T-helper 2 cell (primary cell): Measurements from ENCODE around the gene NME7.
"Not testable (repeated sequence)": the region's sequence is repeated elsewhere in the genome, so short reads cannot be mapped to it uniquely, and the experiment has no call there.

Source experiments
- DNase-seq, 5 experiments: peaks; one replicate each; pipeline versions ENCODE4 v3.0.0 to v3.0.0-alpha.2; 2012 to 2022

NME7 gene

GRCh38 chr1:169212088-169212487, 155.5 kb downstream of the NME7 start:
- no peak for DNase-seq

GRCh38 chr1:169207797-169208520, 159.6 kb downstream of the NME7 start:
- DNase-seq: no peak

DNA sequence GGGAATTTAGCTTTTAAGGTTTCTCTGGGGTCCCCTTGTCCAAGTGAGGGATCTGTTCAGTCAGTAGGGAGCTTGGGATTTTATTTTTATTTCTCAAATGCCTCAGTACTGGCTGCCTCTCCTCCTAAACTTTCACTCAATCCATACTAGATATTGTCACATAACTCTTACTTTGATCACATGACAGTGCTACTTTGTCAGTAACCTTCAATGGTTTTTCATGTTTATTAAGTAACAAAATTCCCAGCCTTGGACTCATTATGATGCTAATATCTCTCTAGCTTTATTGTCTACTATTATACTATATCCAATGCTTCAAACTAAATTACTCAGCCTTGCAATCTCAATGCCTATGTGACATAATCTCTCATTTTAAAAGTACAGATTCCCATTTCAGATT, 163.4 kb downstream of the NME7 start:
- DNase-seq: no peak

GRCh38 chr1:169202791-169203665, 164.6 kb downstream of the NME7 start:
- DNase-seq: no peak

DNA sequence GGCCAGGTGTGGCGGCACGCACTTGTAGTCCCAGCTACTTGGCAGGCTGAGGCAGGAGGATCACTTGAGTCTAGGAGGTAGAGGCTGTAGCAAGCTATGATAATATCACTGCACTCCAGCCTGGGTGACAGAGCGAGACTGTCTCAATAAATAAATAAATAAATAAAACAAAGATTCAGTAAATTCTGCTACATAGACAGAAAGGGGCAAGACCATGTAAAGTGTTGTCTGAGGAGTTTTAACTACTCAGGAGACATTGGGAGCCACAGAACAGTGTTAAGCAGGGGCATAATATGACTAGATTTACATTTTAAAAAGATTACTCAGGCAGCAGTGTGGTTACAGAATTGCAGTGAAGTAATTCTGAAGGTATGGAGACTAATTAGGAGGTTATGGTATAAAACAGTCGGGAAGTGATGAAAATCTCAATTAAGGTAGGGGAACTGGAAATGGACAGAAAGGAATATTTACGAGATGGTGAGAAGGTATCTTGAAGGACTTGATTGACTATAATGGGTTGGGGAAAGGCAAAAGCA, 166.4 kb downstream of the NME7 start:
- no peak for DNase-seq

GRCh38 chr1:169200319-169200718, 167.3 kb downstream of the NME7 start:
- no peak for DNase-seq

DNA sequence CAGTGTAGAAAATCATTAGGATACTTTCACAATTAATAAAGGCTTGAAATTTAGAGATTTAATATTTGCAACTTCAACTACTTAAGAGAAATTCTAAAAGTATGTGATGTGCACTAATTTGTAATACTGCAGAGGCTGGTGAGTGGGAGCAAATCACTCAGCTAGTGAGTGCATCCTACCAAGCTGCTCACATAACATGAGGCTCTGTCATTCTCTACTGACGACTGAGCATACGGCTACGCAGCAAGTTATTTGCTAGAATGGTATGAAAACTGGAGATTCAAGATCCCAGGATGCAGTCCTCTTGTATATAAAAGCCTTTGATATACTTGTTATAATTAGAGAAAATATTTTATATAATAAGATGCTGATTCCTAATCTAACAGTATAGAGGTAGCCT, 171.0 kb downstream of the NME7 start:
- no peak for DNase-seq

GRCh38 chr1:169196161-169196560, 171.4 kb downstream of the NME7 start:
- DNase-seq: no peak

- DNase-seq: no peak
These were observed 174.3 kb downstream of the NME7 start for GRCh38 chr1:169193191-169193850.

GRCh38 chr1:169186106-169186505, 181.5 kb downstream of the NME7 start:
- DNase-seq: no peak

DNA sequence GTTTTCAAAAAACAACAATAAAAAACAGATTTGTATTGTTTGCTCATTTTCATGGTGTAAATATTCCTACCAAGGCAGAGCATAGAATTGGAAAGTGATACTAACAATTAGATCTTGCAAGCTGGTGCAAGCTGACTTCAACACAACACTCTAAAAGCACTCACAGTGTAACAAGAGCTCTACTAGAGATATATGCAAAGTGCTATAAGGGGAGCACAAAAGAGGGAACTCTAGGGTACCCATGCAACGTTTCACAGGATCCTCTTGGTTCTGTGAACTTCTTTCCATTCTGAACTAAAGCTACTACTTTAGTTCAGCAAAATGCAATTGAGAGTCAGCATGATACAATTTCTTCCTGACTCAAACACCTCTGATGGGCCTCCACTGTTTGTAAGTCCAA, 182.8 kb downstream of the NME7 start:
- no peak for DNase-seq

- DNase-seq: no peak
These were observed 187.4 kb downstream of the NME7 start for GRCh38 chr1:169180174-169180573.

- DNase-seq: not testable (repeated sequence)
These were observed 188.2 kb downstream of the NME7 start for GRCh38 chr1:169179431-169179830.

DNA sequence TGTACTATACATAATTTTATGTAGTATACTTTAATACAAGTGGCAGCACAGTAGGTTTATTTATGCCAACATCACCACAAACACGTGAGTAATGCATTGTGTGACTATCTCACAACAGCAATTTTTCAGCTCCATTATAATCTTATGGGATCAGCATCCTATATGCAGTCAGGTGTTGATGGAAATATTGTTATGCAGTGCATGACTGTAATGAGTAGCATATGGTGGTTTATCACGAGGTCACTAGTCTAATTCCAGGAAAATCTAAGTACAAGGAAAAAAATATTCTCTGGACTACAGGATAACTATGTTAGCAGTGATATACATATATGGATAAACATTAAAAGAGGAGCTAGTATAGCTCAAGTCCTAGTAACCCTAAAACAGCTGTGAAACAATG, 192.1 kb downstream of the NME7 start:
- DNase-seq: no peak

DNA sequence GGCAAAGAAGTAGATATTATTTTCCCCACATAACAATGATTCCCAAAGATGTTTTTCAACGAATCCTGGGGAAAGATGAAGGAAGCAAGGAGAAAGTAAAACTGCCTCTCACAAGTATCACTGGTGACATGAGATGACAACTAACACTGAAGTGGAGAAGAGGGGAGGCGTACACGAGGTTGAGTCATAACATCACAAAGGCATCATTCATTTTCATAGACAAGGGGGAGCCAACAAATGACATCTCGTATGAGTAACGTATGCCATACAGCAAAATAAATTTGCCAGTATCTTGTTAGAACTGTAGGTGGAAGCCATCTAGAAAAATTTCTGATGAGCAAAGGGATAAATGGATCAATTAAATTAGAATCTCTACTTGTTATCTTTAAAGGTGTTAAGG, 204.5 kb downstream of the NME7 start:
- DNase-seq: peak in 1 of 5 experiments; percentile 71

GRCh38 chr1:169161496-169162194, 206.0 kb downstream of the NME7 start:
- no peak for DNase-seq

- no peak for DNase-seq
These were observed 206.6 kb downstream of the NME7 start for GRCh38 chr1:169160845-169161495.

GRCh38 chr1:169156580-169156979, 211.0 kb downstream of the NME7 start:
- DNase-seq: no peak

- DNase-seq: no peak
These were observed 211.9 kb downstream of the NME7 start for GRCh38 chr1:169155675-169156074.

- no peak for DNase-seq
These were observed 216.2 kb downstream of the NME7 start for GRCh38 chr1:169151338-169151837.

DNA sequence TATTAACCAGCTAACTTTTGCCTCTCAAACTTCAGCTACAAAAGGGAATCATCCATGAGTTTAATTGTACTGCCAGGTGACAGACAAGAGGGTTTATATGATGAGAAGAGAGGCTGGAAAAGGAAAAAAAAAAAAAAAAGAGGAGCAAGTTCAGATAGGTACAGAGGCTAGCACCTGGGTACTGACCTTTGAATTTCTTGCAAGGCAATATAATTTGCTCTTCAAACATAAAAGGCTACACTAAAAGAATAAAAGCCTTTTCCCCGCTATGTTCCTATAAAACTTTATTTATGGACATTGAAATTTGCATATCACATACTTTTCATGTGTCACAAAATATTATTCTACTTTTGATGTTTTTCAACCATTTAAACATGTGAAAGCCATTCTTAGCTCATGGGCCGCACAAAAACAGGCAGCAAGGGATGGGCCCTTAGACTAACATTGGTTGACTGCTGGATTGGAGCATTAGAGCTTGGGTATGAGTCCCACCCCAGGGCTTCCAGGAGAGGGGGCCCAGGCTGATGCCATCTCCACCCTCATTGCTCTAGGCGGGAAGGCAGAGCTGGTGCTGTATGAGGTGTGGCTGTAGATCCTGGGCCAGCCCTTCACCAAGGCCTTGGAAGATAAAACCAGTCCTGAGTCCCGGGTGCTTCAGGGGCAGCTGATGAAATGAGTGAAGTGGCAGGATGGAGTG, 216.8 kb downstream of the NME7 start:
- DNase-seq: no peak
